ENCODE measurements around the gene MRPL19. TPM values are rescaled to one million over a fixed set of nuclear protein-coding genes. Genes with fewer than 3 reads are reported as not detected.

The MRPL19 gene
- total RNA-seq, 1 experiment from 2014 or later = 85.9 TPM

GRCh38 chr2:75719616-75720015 is 73.0 kb downstream of the MRPL19 start:
- H3K27ac ChIP-seq (ENCODE audit: low read length) = no peak overlapping the region
- no peaks in the 10 kb centered on the region for H3K36me3 ChIP-seq (ENCODE audit: low read depth, low read length)
- DNase-seq (no peak), ATAC-seq (no peak)
- H3F3A ChIP-seq (ENCODE audit: low read length, unreplicated experiment) = no peaks in the 10 kb centered on the region
- no peak overlapping the region for H3K4me2 ChIP-seq (ENCODE audit: low read length)
- H3K4me1 ChIP-seq (ENCODE audit: insufficient read depth, low read length) = no peaks in the 10 kb centered on the region
- H3K4me3 ChIP-seq (ENCODE audit: low read length) = no peak overlapping the region
- no peaks in the 10 kb centered on the region for H3K79me2 ChIP-seq (ENCODE audit: low read length)
- H4K20me1 ChIP-seq (ENCODE audit: low read length) = no peaks in the 10 kb centered on the region
- POLR2A ChIA-PET (ENCODE audit: unreplicated experiment) = no interaction called here
- H3K9me3 ChIP-seq (ENCODE audit: low read length) = no peaks in the 10 kb centered on the region
- CTCF ChIA-PET = no interaction called here
- H2AFZ ChIP-seq (ENCODE audit: low read length) = no peak overlapping the region
- peaks cover 23% of the 10 kb centered on the region for H3K27me3 ChIP-seq (ENCODE audit: low read length)
- H3K9me2 ChIP-seq (replicated peaks; ENCODE audit: low read length) = no peaks in the 10 kb centered on the region
- intact Hi-C loops (cut with micrococcal nuclease) = loop anchor here (10.0 kb wide), 1 partner anchor 255 kb away; no protein-coding TSS in a partner anchor
- no peak overlapping the region for H3K9ac ChIP-seq (ENCODE audit: low read length)
- BruUV-seq (replicated peaks) = no TSS peak
- TF ChIP-seq EZH2phosphoT487 (IDR thresholded peaks at IDR 0.05; ENCODE audit: borderline replicate concordance, low read length) (no peak), CTCF (conservative IDR thresholded peaks at IDR 0.05; ENCODE audit: low read depth, low read length) (no peak)

- H4K20me1 ChIP-seq (ENCODE audit: low read length) = no peaks in the 10 kb centered on the region
- ChIA-PET CTCF (no interaction called here), POLR2A (ENCODE audit: unreplicated experiment) (no interaction called here)
- H3K4me1 ChIP-seq (ENCODE audit: insufficient read depth, low read length) = no peaks in the 10 kb centered on the region
- H3K9me2 ChIP-seq (replicated peaks; ENCODE audit: low read length) = no peaks in the 10 kb centered on the region
- no peaks in the 10 kb centered on the region for H3K9me3 ChIP-seq (ENCODE audit: low read length)
- no peaks in the 10 kb centered on the region for H3K79me2 ChIP-seq (ENCODE audit: low read length)
- no peak for ATAC-seq
- H2AFZ ChIP-seq (ENCODE audit: low read length) = no peak overlapping the region
- H3K27ac ChIP-seq (ENCODE audit: low read length) = no peak overlapping the region
- no peak overlapping the region for H3K9ac ChIP-seq (ENCODE audit: low read length)
- H3K4me3 ChIP-seq (ENCODE audit: low read length) = no peak overlapping the region
- TF ChIP-seq EZH2 (IDR thresholded peaks at IDR 0.05; ENCODE audit: low read length, unreplicated experiment) (no peak), EZH2phosphoT487 (IDR thresholded peaks at IDR 0.05; ENCODE audit: borderline replicate concordance, low read length) (no peak), CTCF (conservative IDR thresholded peaks at IDR 0.05; ENCODE audit: low read depth, low read length) (no peak)
- H3K4me2 ChIP-seq (ENCODE audit: low read length) = no peak overlapping the region
- no TSS peak for BruUV-seq (replicated peaks)
- peaks cover 23% of the 10 kb centered on the region for H3K27me3 ChIP-seq (ENCODE audit: low read length)
- no peaks in the 10 kb centered on the region for H3K36me3 ChIP-seq (ENCODE audit: low read depth, low read length)
- H3F3A ChIP-seq (ENCODE audit: low read length, unreplicated experiment) = no peaks in the 10 kb centered on the region
- no peak for DNase-seq
- intact Hi-C loops (cut with micrococcal nuclease) = no loop called here
These were observed 73.9 kb downstream of the MRPL19 start for GRCh38 chr2:75720525-75720924.

GRCh38 chr2:75722687-75723086 is 76.1 kb downstream of the MRPL19 start:
- Histone ChIP-seq H3K27ac (ENCODE audit: low read length) (no peak overlapping the region), H3K36me3 (ENCODE audit: low read depth, low read length) (no peaks in the 10 kb centered on the region), H3K79me2 (ENCODE audit: low read length) (no peaks in the 10 kb centered on the region), H3K9me3 (ENCODE audit: low read length) (no peaks in the 10 kb centered on the region), H3K9ac (ENCODE audit: low read length) (no peak overlapping the region), H3K4me2 (ENCODE audit: low read length) (no peak overlapping the region), H2AFZ (ENCODE audit: low read length) (no peak overlapping the region), H3F3A (ENCODE audit: low read length, unreplicated experiment) (no peaks in the 10 kb centered on the region), H3K4me1 (ENCODE audit: insufficient read depth, low read length) (no peaks in the 10 kb centered on the region), H3K9me2 (replicated peaks; ENCODE audit: low read length) (no peaks in the 10 kb centered on the region), H3K4me3 (ENCODE audit: low read length) (no peak overlapping the region), H3K27me3 (ENCODE audit: low read length) (peaks cover 29% of the 10 kb centered on the region), H4K20me1 (ENCODE audit: low read length) (no peaks in the 10 kb centered on the region)
- CTCF ChIA-PET = no interaction called here
- ATAC-seq (no peak), DNase-seq (no peak)
- BruUV-seq (replicated peaks) = no TSS peak
- intact Hi-C loops (cut with micrococcal nuclease) = no loop called here
- POLR2A ChIA-PET (ENCODE audit: unreplicated experiment) = no interaction called here
- TF ChIP-seq CTCF (conservative IDR thresholded peaks at IDR 0.05; ENCODE audit: low read depth, low read length) (no peak), EZH2phosphoT487 (IDR thresholded peaks at IDR 0.05; ENCODE audit: borderline replicate concordance, low read length) (no peak), EZH2 (IDR thresholded peaks at IDR 0.05; ENCODE audit: low read length, unreplicated experiment) (no peak)
